IMR-90 (cell line): Measurements from ENCODE around the gene EIF2A. TPM values are rescaled to one million over a fixed set of nuclear protein-coding genes. Genes with fewer than 3 reads are reported as not detected.

ENCODE experiments used
- ATAC-seq: fragments of 200-7000 bp; cut with Tn5 transposase; 2 replicates; pipeline ENCODE4 v1.9.1; 2020; ENCODE audit warnings: low read depth, mild to moderate bottlenecking, moderate library complexity
- BruUV-seq: library from RNA; stranded (reverse); fragments of 400-500 nt; replicated peaks from 2 replicates; lab custom pipeline; 2021; lab: Mats Ljungman, UMichigan
- CTCF ChIA-PET: fragments of 300-600 bp; formaldehyde crosslinking; extraction: SDS; loops from one replicate; lab custom pipeline; 2021; ENCODE audit warnings: antibody characterized with exemption; lab: Yijun Ruan, JAX
- POLR2A ChIA-PET: fragments of 300-600 bp; sonication (Branson Sonifier 250); formaldehyde crosslinking; loops from one replicate; lab custom pipeline; 2022; ENCODE audit warnings: antibody characterized with exemption; ENCODE audit not compliant: unreplicated experiment; lab: Charles Lee
- DNase-seq: peaks from one replicate; pipeline ENCODE4 v3.0.0; 2013
- H2AFZ ChIP-seq: replicated peaks from 2 replicates; pipeline ENCODE3; 2013; ENCODE audit warnings: low read length, mild to moderate bottlenecking; ENCODE audit not compliant: poor library complexity
- H2AK5ac ChIP-seq: 2 replicates; pipeline ENCODE4 v1.6.1; 2013; ENCODE audit warnings: low read depth, low read length, inconsistent platforms
- H2AK9ac ChIP-seq: replicated peaks from 2 replicates; pipeline ENCODE3; 2013; ENCODE audit warnings: mild to moderate bottlenecking, low read depth, low read length, moderate library complexity; ENCODE audit not compliant: poor library complexity
- H2BK120ac ChIP-seq: 2 replicates; pipeline ENCODE4 v1.6.1; 2013; ENCODE audit warnings: low read depth, low read length, inconsistent platforms
- H2BK15ac ChIP-seq: 3 replicates; pipeline ENCODE4 v1.6.1; 2013; ENCODE audit warnings: low read depth, low read length, inconsistent platforms
- H2BK20ac ChIP-seq: 2 replicates; pipeline ENCODE4 v1.6.1; 2013; ENCODE audit warnings: low read depth, mild to moderate bottlenecking, inconsistent platforms, low read length, moderate library complexity
- H2BK5ac ChIP-seq: 2 replicates; pipeline ENCODE4 v1.6.1; 2013; ENCODE audit warnings: mild to moderate bottlenecking, low read depth, low read length, inconsistent platforms; ENCODE audit not compliant: poor library complexity, severe bottlenecking
- H3K14ac ChIP-seq: replicated peaks from 2 replicates; pipeline ENCODE4 v1.6.1; 2013; ENCODE audit warnings: low read depth, low read length, inconsistent platforms
- H3K18ac ChIP-seq: 2 replicates; pipeline ENCODE4 v1.6.1; 2013; ENCODE audit warnings: low read depth, low read length, control low read depth
- H3K23ac ChIP-seq: 2 replicates; pipeline ENCODE4 v1.6.1; 2013; ENCODE audit warnings: low read depth, low read length, inconsistent platforms
- H3K27ac ChIP-seq: 2 replicates; pipeline ENCODE4 v1.5.1; 2013; ENCODE audit warnings: mild to moderate bottlenecking, control low read depth, low read length; ENCODE audit not compliant: insufficient read depth
- H3K27me3 ChIP-seq: 2 replicates; pipeline ENCODE4 v1.6.1; 2013; ENCODE audit warnings: low read length; ENCODE audit not compliant: control insufficient read depth, insufficient read depth
- H3K36me3 ChIP-seq: 2 replicates; pipeline ENCODE4 v1.6.1; 2013; ENCODE audit warnings: low read length, mixed read lengths; ENCODE audit not compliant: control insufficient read depth, insufficient read depth
- H3K4ac ChIP-seq: 2 replicates; pipeline ENCODE4 v1.6.1; 2013; ENCODE audit warnings: low read depth, low read length, inconsistent platforms
- H3K4me1 ChIP-seq: 2 replicates; pipeline ENCODE4 v1.6.1; 2013; ENCODE audit warnings: low read length, mixed read lengths; ENCODE audit not compliant: control insufficient read depth, insufficient read depth
- H3K4me2 ChIP-seq: 2 replicates; pipeline ENCODE4 v1.6.1; 2013; ENCODE audit warnings: low read depth, mild to moderate bottlenecking, control low read depth, low read length, moderate library complexity
- H3K4me3 ChIP-seq: 2 replicates; pipeline ENCODE4 v1.5.1; 2013; ENCODE audit warnings: low read depth, mild to moderate bottlenecking, control low read depth, low read length, moderate library complexity; ENCODE audit not compliant: insufficient read depth
- H3K56ac ChIP-seq: 2 replicates; pipeline ENCODE4 v1.6.1; 2013; ENCODE audit warnings: low read length, inconsistent platforms; ENCODE audit not compliant: insufficient read depth; ENCODE audit errors: extremely low read depth
- H3K79me1 ChIP-seq, 2 experiments: 2 replicates each; pipeline ENCODE4 v1.6.1; 2013; ENCODE audit warnings: low read length in 2 of 2, inconsistent platforms in 1 of 2, low read depth in 1 of 2
- H3K9ac ChIP-seq: 2 replicates; pipeline ENCODE4 v1.6.1; 2013; ENCODE audit warnings: low read depth, low read length, control low read depth
- H3K9me1 ChIP-seq: 2 replicates; pipeline ENCODE4 v1.6.1; 2013; ENCODE audit warnings: low read length, inconsistent platforms; ENCODE audit not compliant: insufficient read depth
- H3K9me3 ChIP-seq: 2 replicates; pipeline ENCODE4 v1.6.1; 2013; ENCODE audit warnings: low read length; ENCODE audit not compliant: control insufficient read depth, insufficient read depth
- H4K20me1 ChIP-seq: 2 replicates; pipeline ENCODE4 v1.6.1; 2013; ENCODE audit warnings: low read length, inconsistent platforms; ENCODE audit not compliant: insufficient read depth
- H4K5ac ChIP-seq: 2 replicates; pipeline ENCODE4 v1.6.1; 2013; ENCODE audit warnings: mild to moderate bottlenecking, low read depth, low read length, control low read depth
- H4K8ac ChIP-seq, 2 experiments: 2 replicates each; pipeline ENCODE4 v1.6.1; 2013; ENCODE audit warnings: low read depth in 2 of 2, low read length in 2 of 2, control low read depth in 1 of 2, inconsistent platforms in 1 of 2
- H4K91ac ChIP-seq: 2 replicates; pipeline ENCODE4 v1.6.1; 2013; ENCODE audit warnings: low read depth, low read length, inconsistent platforms; ENCODE audit not compliant: insufficient read depth
- MAZ ChIP-seq: IDR thresholded peaks from 2 replicates; pipeline ENCODE4 v1.6.1; 2012; ENCODE audit warnings: low read depth, mild to moderate bottlenecking, low read length, improper control_type of control experiment, moderate library complexity, borderline replicate concordance
- RFX5 ChIP-seq: IDR thresholded peaks from 2 replicates; pipeline ENCODE4 v1.8.0; 2012; ENCODE audit warnings: low read depth, mild to moderate bottlenecking, low read length, moderate library complexity
- dilution Hi-C: fragments of 300-500 bp; cut with HindIII; formaldehyde crosslinking; loops from one replicate; pipeline ENCODE4 v1.14.3; 2018; ENCODE audit warnings: low sequenced_read_pairs; ENCODE audit not compliant: unreplicated experiment
- in situ Hi-C: fragments of 300-500 bp; cut with MboI; formaldehyde crosslinking; loops from 3 replicates; pipeline ENCODE4 v1.14.3; 2019; ENCODE audit warnings: low sequenced_read_pairs, inconsistent platforms, mixed read lengths
- intact Hi-C: fragments of 100-400 bp; cut with micrococcal nuclease; formaldehyde crosslinking; loops from 2 replicates; pipeline ENCODE4 v1.10.0; 2022
- polyA plus RNA-seq, 3 experiments: library from polyadenylated mRNA; depleted of rRNA; stranded (reverse); fragments of >200 nt; gene quantifications; 2 replicates each; pipeline ENCODE4 v1.2.3, GENCODE V29; 2012; ENCODE audit warnings: low replicate concordance in 1 of 3
- total RNA-seq: library from RNA; depleted of rRNA; stranded (reverse); fragments of >200 nt; gene quantifications from 2 replicates; pipeline ENCODE4 v1.2.3, GENCODE V29; 2012

Gene EIF2A
- total and polyA plus RNA-seq, 2 of the 4 experiments (the other 2 are of a cell fraction), result 61.2 to 166 TPM

DNA sequence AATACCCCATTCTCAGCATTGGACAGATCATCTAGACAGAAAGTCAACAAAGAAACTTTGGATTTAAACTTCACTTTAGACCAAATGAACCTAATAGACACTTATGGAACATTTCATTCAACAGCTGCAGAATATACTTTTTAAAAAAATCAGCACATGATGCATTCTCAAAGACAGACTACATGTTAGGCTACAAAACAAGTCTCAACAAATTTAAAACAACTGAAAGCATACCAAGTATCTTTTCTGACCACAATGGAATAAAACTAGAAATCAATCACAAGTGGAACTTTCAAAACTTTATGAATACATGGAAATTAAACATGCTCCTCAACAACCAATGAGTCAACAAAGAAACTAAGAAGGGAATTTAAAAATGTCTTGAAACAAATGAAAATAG is 38.2 kb upstream of the EIF2A start:
- H3K23ac ChIP-seq, result no peak overlapping the region
- H3K9ac ChIP-seq, result no peak overlapping the region
- BruUV-seq, result no TSS peak
- H3K36me3 ChIP-seq, result no peaks in the 10 kb centered on the region
- no peaks in the 10 kb centered on the region for H3K79me1 ChIP-seq
- dilution Hi-C loops, result no loop called here
- intact Hi-C loops, result no loop called here
- H3K9me1 ChIP-seq, result no peaks in the 10 kb centered on the region
- H2AK5ac ChIP-seq, result no peak overlapping the region
- H3K27me3 ChIP-seq, result peaks cover 4% of the 10 kb centered on the region; the same call in 1 of the 2 replicates
- H2AK9ac ChIP-seq, result no peak overlapping the region
- H3K27ac ChIP-seq, result no peak overlapping the region
- H2BK5ac ChIP-seq, result no peak overlapping the region
- no peak overlapping the region for H3K56ac ChIP-seq
- no peak overlapping the region for H2BK15ac ChIP-seq
- no peak overlapping the region for H4K91ac ChIP-seq
- no peaks in the 10 kb centered on the region for H4K20me1 ChIP-seq
- H3K4me3 ChIP-seq, result no peak overlapping the region
- CTCF ChIA-PET, result no interaction called here
- H3K4me2 ChIP-seq, result no peak overlapping the region
- H2BK120ac ChIP-seq, result no peak overlapping the region
- no peak overlapping the region for H3K14ac ChIP-seq
- H2BK20ac ChIP-seq, result no peak overlapping the region
- no peak for TF ChIP-seq RFX5
- no peak for TF ChIP-seq MAZ
- no peak overlapping the region for H2AFZ ChIP-seq
- no peaks in the 10 kb centered on the region for H3K4me1 ChIP-seq
- no peaks in the 10 kb centered on the region for H3K9me3 ChIP-seq
- no peak overlapping the region for H3K4ac ChIP-seq
- ATAC-seq, result no peak
- in situ Hi-C loops, result loop anchor here (10.0 kb wide), 1 partner anchor 574 kb away; no protein-coding TSS in a partner anchor
- no peak for DNase-seq
- no peak overlapping the region for H3K18ac ChIP-seq
- H4K5ac ChIP-seq, result no peak overlapping the region
- no peak overlapping the region for H4K8ac ChIP-seq
- POLR2A ChIA-PET, result no interaction called here
